NB4 (cell line): ENCODE data around the gene FIG4.

Experiments
- DNase-seq: peaks from one replicate; pipeline ENCODE4 v3.0.0; 2010; ENCODE audit warnings: low read depth
- H3K4me3 ChIP-seq: one replicate; pipeline ENCODE4 v1.5.1; 2011; ENCODE audit warnings: mild to moderate bottlenecking, low read depth, low read length, moderate library complexity
- CTCF ChIP-seq: IDR thresholded peaks from one replicate; pipeline ENCODE4 v1.5.1; 2012; ENCODE audit warnings: low read depth, low read length
- MAX ChIP-seq: IDR thresholded peaks from 2 replicates; pipeline ENCODE4 v1.6.1; 2011; ENCODE audit warnings: low read depth, low read length
- MYC ChIP-seq: IDR thresholded peaks from 2 replicates; pipeline ENCODE4 v1.6.1; 2011; ENCODE audit warnings: low read depth, low read length
- POLR2A ChIP-seq: IDR thresholded peaks from 2 replicates; pipeline ENCODE4 v1.6.1; 2011; ENCODE audit warnings: mild to moderate bottlenecking; ENCODE audit not compliant: insufficient read length; ENCODE audit errors: extremely low read depth

Gene FIG4

GRCh38 chr6:109772883-109773431 lies 81.9 kb downstream of the FIG4 start:
- TF ChIP-seq MYC (no peak), POLR2A (no peak), CTCF (no peak), MAX (no peak)
- peak; percentile 7 for DNase-seq
- H3K4me3 ChIP-seq: no peak overlapping the region

- TF ChIP-seq MYC: no peak
- no peak for TF ChIP-seq POLR2A
- TF ChIP-seq CTCF: no peak
- peak; percentile 69 for DNase-seq
- H3K4me3 ChIP-seq: no peak overlapping the region
These were observed 89.9 kb downstream of the FIG4 start for GRCh38 chr6:109781001-109781400.

GRCh38 chr6:109782491-109782999 lies 91.4 kb downstream of the FIG4 start:
- no peak overlapping the region for H3K4me3 ChIP-seq
- no peak for TF ChIP-seq CTCF
- TF ChIP-seq MAX: no peak
- TF ChIP-seq POLR2A: no peak
- no peak for TF ChIP-seq MYC
- no peak for DNase-seq

GRCh38 chr6:109783250-109783986 lies 92.3 kb downstream of the FIG4 start:
- TF ChIP-seq MAX: no peak
- TF ChIP-seq CTCF: peak; percentile 34
- peak; percentile 43 for DNase-seq
- H3K4me3 ChIP-seq: no peak overlapping the region

- no peak overlapping the region for H3K4me3 ChIP-seq
- no peak for DNase-seq
- TF ChIP-seq POLR2A: no peak
- TF ChIP-seq MYC: no peak
- TF ChIP-seq CTCF: no peak
- TF ChIP-seq MAX: no peak
These were observed 96.2 kb downstream of the FIG4 start for GRCh38 chr6:109787312-109787711.

GRCh38 chr6:109788687-109789086 lies 97.6 kb downstream of the FIG4 start:
- TF ChIP-seq MAX (no peak), POLR2A (no peak), CTCF (no peak), MYC (no peak)
- no peak for DNase-seq
- H3K4me3 ChIP-seq: no peak overlapping the region
